GM12892 (cell line): ENCODE results near the gene ARPIN.

ENCODE experiments used
- DNase-seq: peaks from one replicate; pipeline ENCODE4 v3.0.0; 2011; ENCODE audit not compliant: insufficient read length
- FAIRE-seq: peaks from 2 replicates; lab custom pipeline; 2011; peaks lifted over from hg19 to GRCh38; lab: Jason Lieb, UNC
- POLR2A ChIP-seq: IDR thresholded peaks from 2 replicates; pipeline ENCODE4 v1.6.1; 2011; ENCODE audit warnings: low read depth, low read length, control low read depth
- POLR2AphosphoS5 ChIP-seq: IDR thresholded peaks from 2 replicates; pipeline ENCODE4 v1.6.1; 2011; ENCODE audit warnings: low read depth, low read length, control low read depth
- TAF1 ChIP-seq: IDR thresholded peaks from 2 replicates; pipeline ENCODE4 v1.6.1; 2011; ENCODE audit warnings: low read depth, mild to moderate bottlenecking, control low read depth, low read length, borderline replicate concordance

Gene ARPIN

GRCh38 chr15:89848970-89849292, 63.8 kb downstream of the ARPIN start:
- FAIRE-seq (no peak), DNase-seq (no peak)
- TF ChIP-seq POLR2AphosphoS5, result no peak

GRCh38 chr15:89847101-89847500, 65.7 kb downstream of the ARPIN start:
- FAIRE-seq (no peak), DNase-seq (no peak)
- TF ChIP-seq TAF1, result no peak
- TF ChIP-seq POLR2A, result no peak
- no peak for TF ChIP-seq POLR2AphosphoS5

GRCh38 chr15:89845305-89845893, 67.4 kb downstream of the ARPIN start:
- DNase-seq (no peak), FAIRE-seq (no peak)
- TF ChIP-seq POLR2AphosphoS5, result no peak
- TF ChIP-seq POLR2A, result no peak
- TF ChIP-seq TAF1, result no peak
